ENCODE results near the gene HHEX. TPM values are rescaled to one million over a fixed set of nuclear protein-coding genes. Genes with fewer than 3 reads are reported as not detected.
A peak's percentile ranks its signal among the peaks of the same experiment; 100 is the strongest.
"Not testable (repeated sequence)": the region's sequence is repeated elsewhere in the genome, so short reads cannot be mapped to it uniquely, and the experiment has no call there.

The HHEX gene
- total and polyA plus RNA-seq, 10 of the 15 experiments (the other 5 are each of a cell fraction or from before 2014, with no cell fraction given), result 3.9 to 32.8 (median 16.4) TPM

- TF ChIP-seq EGR1 (IDR thresholded peaks at IDR 0.05; ENCODE audit: borderline replicate concordance in 1 of 2, low read depth in 2 of 2, low read length in 2 of 2) (no peak), SUZ12 (IDR thresholded peaks at IDR 0.05; ENCODE audit: unreplicated experiment) (no peak), NFYB (IDR thresholded peaks at IDR 0.05; ENCODE audit: insufficient read depth, low read depth, low read length) (no peak), ZNF24 (IDR thresholded peaks at IDR 0.05) (no peak), YBX1 (IDR thresholded peaks at IDR 0.05) (no peak), NR2C2 (IDR thresholded peaks at IDR 0.05; ENCODE audit: borderline replicate concordance, control insufficient read depth, insufficient read length, low read depth) (no peak), SREBF2 (IDR thresholded peaks at IDR 0.05; ENCODE audit: low read length) (no peak), NFXL1 (IDR thresholded peaks at IDR 0.05; ENCODE audit: borderline replicate concordance) (no peak), RAD51 (IDR thresholded peaks at IDR 0.05) (no peak)
Observed at GRCh38 chr10:92740762-92741161, 51.0 kb downstream of the HHEX start (continued).

- ChIA-PET SMC1A (ENCODE audit: uncharacterized antibody, unreplicated experiment) (interaction anchor here (0.8 to 4.7 kb wide), 8 partner anchors 12 to 149 kb away, joined by 3 to 36 read pairs (median 4); partner anchors contain the start of gene KIF11), POLR2A (interaction anchor here (0.7 to 1.5 kb wide), 3 partner anchors 10 to 1974 kb away, joined by 3 read pairs; no protein-coding TSS in a partner anchor), CTCF (interaction anchor here (0.8 to 1.4 kb wide), 6 partner anchors 11 to 787 kb away, joined by 3 to 5 read pairs (median 4); no protein-coding TSS in a partner anchor), RAD21 (ENCODE audit: unreplicated experiment) (interaction anchor here (0.8 to 3.3 kb wide), 3 partner anchors 12 to 44 kb away, joined by 3 to 25 read pairs (median 4); no protein-coding TSS in a partner anchor)
- 0% methylated on average over 4 of the region's 4 CpGs for WGBS (ENCODE audit: insufficient coverage, insufficient replicate concordance, low lambda C conversion rate, missing lambda C conversion rate)
- H3K9me3 ChIP-seq (replicated peaks; ENCODE audit: control insufficient read depth, insufficient read depth, low read length); DNase-seq (ENCODE audit: low read depth, low spot score); H3K36me3 ChIP-seq (ENCODE audit: control insufficient read depth in 2 of 2, insufficient read depth in 2 of 2, low read length in 1 of 2); H3K27ac ChIP-seq (ENCODE audit: control insufficient read depth, insufficient read depth); in situ Hi-C loops (cut with MboI); H4K20me1 ChIP-seq (ENCODE audit: control insufficient read depth, insufficient read depth); H3K27me3 ChIP-seq (replicated peaks in 1 of 2; ENCODE audit: control insufficient read depth in 2 of 2, insufficient read depth in 2 of 2, low read length in 1 of 2); H2AFZ ChIP-seq (ENCODE audit: control insufficient read depth, low read depth, low read length); H3K9ac ChIP-seq (ENCODE audit: control insufficient read depth, insufficient read depth, low read length); BruUV-seq (replicated peaks); H3K79me2 ChIP-seq (ENCODE audit: control insufficient read depth, insufficient read depth, low read length); FAIRE-seq; H3K4me3 ChIP-seq: not testable (repeated sequence)
- Histone ChIP-seq H3K4me2 (ENCODE audit: control insufficient read depth, insufficient read depth) (0 out of 2 replicates have a peak overlapping the region, but pooled peaks have one; percentile 15), H3K4me1 (ENCODE audit: control insufficient read depth, insufficient read depth, low read length) (peaks cover 35% of the 10 kb centered on the region)
- peak in 1 of 2 experiments; percentile 40; a peak in 1 of 4 replicates for TF ChIP-seq BHLHE40 (IDR thresholded peaks at IDR 0.05; ENCODE audit: borderline replicate concordance in 1 of 2, low read depth in 2 of 2, low read length in 1 of 2)
- ATAC-seq, result peak; percentile 17; the same call in 2 of the 3 replicates
- intact Hi-C loops (cut with micrococcal nuclease; ENCODE audit: unreplicated experiment), result loop anchor here (1.0 to 5.0 kb wide), 4 partner anchors 11 to 134 kb away; no protein-coding TSS in a partner anchor
Observed at GRCh38 chr10:92741741-92742140, 52.0 kb downstream of the HHEX start.
